SH-SY5Y (cell line): ENCODE measurements around the gene LRMDA.

Experiments used
- GATA2 ChIP-seq: IDR thresholded peaks from 2 replicates; pipeline ENCODE4 v1.6.1; 2011; ENCODE audit warnings: mild to moderate bottlenecking, low read depth, low read length
- GATA3 ChIP-seq: IDR thresholded peaks from 2 replicates; pipeline ENCODE4 v1.6.1; 2011; ENCODE audit warnings: low read depth, mild to moderate bottlenecking, low read length, moderate library complexity

- no peak for TF ChIP-seq GATA2
- TF ChIP-seq GATA3 = no peak
These were observed 310.9 kb downstream of the LRMDA start for GRCh38 chr10:75742355-75742754.
